Testis (tissue), 2 donors: ENCODE measurements around the gene MSH6.

Experiments used
- POLR2A ChIP-seq: fragments of 450-650 bp; IDR thresholded peaks from one replicate; pipeline ENCODE4 v1.6.1; 2017; ENCODE audit warnings: antibody characterized with exemption, mild to moderate bottlenecking, moderate library complexity
- TF ChIP-seq, protein P1 (sequence below), 3 experiments: fragments of 450-650 bp in 2 of 3; fragments of 200-600 bp in 1 of 3; sonication (generic) in 1 of 3; IDR thresholded peaks; one replicate each; pipeline ENCODE4 v1.5.1; 2016 to 2019; ENCODE audit warnings: antibody characterized with exemption in 3 of 3, mild to moderate bottlenecking in 2 of 3, moderate library complexity in 1 of 3

DNA sequence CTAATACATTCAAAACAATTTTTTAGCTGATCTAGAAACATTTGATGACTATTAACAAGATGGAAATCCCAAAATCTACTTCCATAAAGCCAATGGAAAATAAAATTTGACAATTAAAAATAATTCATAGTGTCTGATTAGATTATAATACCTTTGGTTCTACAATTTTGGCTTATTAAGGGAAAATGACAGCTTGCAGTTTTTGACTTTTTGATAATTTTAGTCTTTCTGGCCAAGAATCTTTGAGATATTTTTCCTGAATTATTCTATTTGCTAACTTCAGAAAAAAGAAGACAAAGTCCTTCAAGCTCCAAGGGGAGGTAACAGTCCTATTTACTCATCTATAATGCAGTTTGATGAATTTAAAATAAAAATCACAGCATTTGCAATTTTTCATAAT, 39.6 kb downstream of the MSH6 start:
- TF ChIP-seq, protein P1, sequence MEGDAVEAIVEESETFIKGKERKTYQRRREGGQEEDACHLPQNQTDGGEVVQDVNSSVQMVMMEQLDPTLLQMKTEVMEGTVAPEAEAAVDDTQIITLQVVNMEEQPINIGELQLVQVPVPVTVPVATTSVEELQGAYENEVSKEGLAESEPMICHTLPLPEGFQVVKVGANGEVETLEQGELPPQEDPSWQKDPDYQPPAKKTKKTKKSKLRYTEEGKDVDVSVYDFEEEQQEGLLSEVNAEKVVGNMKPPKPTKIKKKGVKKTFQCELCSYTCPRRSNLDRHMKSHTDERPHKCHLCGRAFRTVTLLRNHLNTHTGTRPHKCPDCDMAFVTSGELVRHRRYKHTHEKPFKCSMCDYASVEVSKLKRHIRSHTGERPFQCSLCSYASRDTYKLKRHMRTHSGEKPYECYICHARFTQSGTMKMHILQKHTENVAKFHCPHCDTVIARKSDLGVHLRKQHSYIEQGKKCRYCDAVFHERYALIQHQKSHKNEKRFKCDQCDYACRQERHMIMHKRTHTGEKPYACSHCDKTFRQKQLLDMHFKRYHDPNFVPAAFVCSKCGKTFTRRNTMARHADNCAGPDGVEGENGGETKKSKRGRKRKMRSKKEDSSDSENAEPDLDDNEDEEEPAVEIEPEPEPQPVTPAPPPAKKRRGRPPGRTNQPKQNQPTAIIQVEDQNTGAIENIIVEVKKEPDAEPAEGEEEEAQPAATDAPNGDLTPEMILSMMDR (IDR thresholded peaks at IDR 0.05): no peak
- no peak for TF ChIP-seq POLR2A
